AG04450 (cell line): ENCODE data around the gene HOXB2. TPM values are rescaled to one million over a fixed set of nuclear protein-coding genes. Genes with fewer than 3 reads are reported as not detected.
"Not testable (repeated sequence)": the region's sequence is repeated elsewhere in the genome, so short reads cannot be mapped to it uniquely, and the experiment has no call there.

Experiments
- CTCF ChIA-PET: fragments of 300-600, 350-600 bp; formaldehyde crosslinking; extraction: SDS; loops from one replicate; lab custom pipeline; 2022; ENCODE audit warnings: antibody characterized with exemption, inconsistent platforms; lab: Charles Lee
- POLR2A ChIA-PET: fragments of 350-600 bp; formaldehyde crosslinking; extraction: SDS; loops from one replicate; lab custom pipeline; 2021; ENCODE audit warnings: antibody characterized with exemption, inconsistent platforms; lab: Yijun Ruan, JAX
- DNase-seq: peaks from one replicate; pipeline ENCODE4 v3.0.0-alpha.2; 2011; ENCODE audit warnings: low read depth, low spot score
- H3K27ac ChIP-seq: one replicate; pipeline ENCODE4 v1.5.1; 2012; ENCODE audit warnings: low read depth, low read length, control low read depth
- H3K27me3 ChIP-seq: one replicate; pipeline ENCODE4 v1.6.0; 2012; ENCODE audit warnings: low read length; ENCODE audit not compliant: control insufficient read depth, insufficient read depth
- H3K4me3 ChIP-seq: 2 replicates; pipeline ENCODE4 v1.5.1; 2011; ENCODE audit warnings: mild to moderate bottlenecking, low read depth, low read length, control low read depth
- H3K9me3 ChIP-seq: 2 replicates; pipeline ENCODE4 v1.5.1; 2012; ENCODE audit warnings: low read length; ENCODE audit not compliant: control insufficient read depth, insufficient read depth
- CTCF ChIP-seq: IDR thresholded peaks from 2 replicates; pipeline ENCODE4 v1.5.1; 2011; ENCODE audit warnings: low read depth, low read length, control low read depth, inconsistent platforms
- polyA plus RNA-seq: library from polyadenylated mRNA; depleted of rRNA; stranded (reverse); fragments of >200 nt; gene quantifications from 2 replicates; pipeline ENCODE4 v1.2.3, GENCODE V29; 2011

Gene HOXB2
- polyA plus RNA-seq, 1 experiment = 16.3 TPM

- peak overlapping the region; percentile 87 for H3K4me3 ChIP-seq
- ChIA-PET CTCF (interaction anchor here (0.7 to 2.3 kb wide), 4 partner anchors 19 to 189 kb away, joined by 3 to 16 read pairs (median 10); no protein-coding TSS in a partner anchor), POLR2A (interaction anchor here (0.6 to 1.9 kb wide), 14 partner anchors 11 to 189 kb away, joined by 3 to 14 read pairs (median 5); partner anchors contain the start of gene HOXB5)
Observed at GRCh38 chr17:48541036-48541576, 3.8 kb downstream of the HOXB2 start.

GRCh38 chr17:48540213-48540612 is 4.7 kb downstream of the HOXB2 start:
- TF ChIP-seq CTCF = no peak
- CTCF ChIA-PET = interaction anchor here (1.2 to 2.3 kb wide), 4 partner anchors 18 to 189 kb away, joined by 4 to 16 read pairs (median 12); no protein-coding TSS in a partner anchor
- peak overlapping the region; percentile 87; the same call in 1 of the 2 replicates for H3K4me3 ChIP-seq
- POLR2A ChIA-PET = interaction anchor here (0.9 to 1.8 kb wide), 7 partner anchors 19 to 57 kb away, joined by 3 to 8 read pairs (median 4); no protein-coding TSS in a partner anchor
- no peaks in the 10 kb centered on the region; the same call in 1 of the 2 replicates for H3K9me3 ChIP-seq
- H3K27ac ChIP-seq = peak overlapping the region; percentile 31
- DNase-seq = no peak
- no peaks in the 10 kb centered on the region for H3K27me3 ChIP-seq

More at GRCh38 chr17:48541036-48541576, 3.8 kb downstream of the HOXB2 start:
- H3K27ac ChIP-seq = peak overlapping the region; percentile 96
- no peaks in the 10 kb centered on the region; the same call in 1 of the 2 replicates for H3K9me3 ChIP-seq
- DNase-seq = no peak
- no peaks in the 10 kb centered on the region for H3K27me3 ChIP-seq
- TF ChIP-seq CTCF = no peak

- Histone ChIP-seq H3K27me3 (no peaks in the 10 kb centered on the region), H3K27ac (peak overlapping the region; percentile 63), H3K9me3 (no peaks in the 10 kb centered on the region; the same call in 1 of the 2 replicates), H3K4me3 (no peak overlapping the region)
- no peak for DNase-seq
- ChIA-PET CTCF (interaction anchor here (1.2 to 2.2 kb wide), 3 partner anchors 43 to 188 kb away, joined by 4 to 16 read pairs (median 13); no protein-coding TSS in a partner anchor), POLR2A (interaction anchor here (1.0 to 1.4 kb wide), 6 partner anchors 17 to 56 kb away, joined by 3 to 7 read pairs (median 4); no protein-coding TSS in a partner anchor)
- no peak for TF ChIP-seq CTCF
Observed at GRCh38 chr17:48539177-48539576, 5.7 kb downstream of the HOXB2 start.

GRCh38 chr17:48537316-48537715 is 7.6 kb downstream of the HOXB2 start:
- ChIA-PET POLR2A (no interaction called here), CTCF (no interaction called here)
- no peak overlapping the region for H3K27ac ChIP-seq
- TF ChIP-seq CTCF = no peak
- H3K27me3 ChIP-seq = no peaks in the 10 kb centered on the region
- DNase-seq = no peak
- H3K9me3 ChIP-seq = no peaks in the 10 kb centered on the region
- no peak overlapping the region for H3K4me3 ChIP-seq

GRCh38 chr17:48535793-48536559 is 8.9 kb downstream of the HOXB2 start:
- CTCF ChIA-PET = interaction anchor here (0.9 kb wide), 1 partner anchor 100 kb away, joined by 5 read pairs; no protein-coding TSS in a partner anchor
- DNase-seq, H3K27ac ChIP-seq, H3K9me3 ChIP-seq, H3K27me3 ChIP-seq, H3K4me3 ChIP-seq: not testable (repeated sequence)
- POLR2A ChIA-PET = interaction anchor here (0.5 kb wide), 1 partner anchor 16 kb away, joined by 3 read pairs; no protein-coding TSS in a partner anchor
